AG09319 (cell line): Measurements from ENCODE around the gene SIPA1L3.
"Not testable (repeated sequence)": the region's sequence is repeated elsewhere in the genome, so short reads cannot be mapped to it uniquely, and the experiment has no call there.

Experiments
- DNase-seq: peaks from one replicate; pipeline ENCODE4 v3.0.0-alpha.2; 2010; ENCODE audit warnings: low read depth; ENCODE audit errors: extremely low read depth
- TF ChIP-seq, protein P1 (sequence below): IDR thresholded peaks from 2 replicates; pipeline ENCODE4 v1.5.1; 2011; ENCODE audit warnings: low read depth, mild to moderate bottlenecking, inconsistent platforms, low read length, moderate library complexity

The SIPA1L3 gene

DNA sequence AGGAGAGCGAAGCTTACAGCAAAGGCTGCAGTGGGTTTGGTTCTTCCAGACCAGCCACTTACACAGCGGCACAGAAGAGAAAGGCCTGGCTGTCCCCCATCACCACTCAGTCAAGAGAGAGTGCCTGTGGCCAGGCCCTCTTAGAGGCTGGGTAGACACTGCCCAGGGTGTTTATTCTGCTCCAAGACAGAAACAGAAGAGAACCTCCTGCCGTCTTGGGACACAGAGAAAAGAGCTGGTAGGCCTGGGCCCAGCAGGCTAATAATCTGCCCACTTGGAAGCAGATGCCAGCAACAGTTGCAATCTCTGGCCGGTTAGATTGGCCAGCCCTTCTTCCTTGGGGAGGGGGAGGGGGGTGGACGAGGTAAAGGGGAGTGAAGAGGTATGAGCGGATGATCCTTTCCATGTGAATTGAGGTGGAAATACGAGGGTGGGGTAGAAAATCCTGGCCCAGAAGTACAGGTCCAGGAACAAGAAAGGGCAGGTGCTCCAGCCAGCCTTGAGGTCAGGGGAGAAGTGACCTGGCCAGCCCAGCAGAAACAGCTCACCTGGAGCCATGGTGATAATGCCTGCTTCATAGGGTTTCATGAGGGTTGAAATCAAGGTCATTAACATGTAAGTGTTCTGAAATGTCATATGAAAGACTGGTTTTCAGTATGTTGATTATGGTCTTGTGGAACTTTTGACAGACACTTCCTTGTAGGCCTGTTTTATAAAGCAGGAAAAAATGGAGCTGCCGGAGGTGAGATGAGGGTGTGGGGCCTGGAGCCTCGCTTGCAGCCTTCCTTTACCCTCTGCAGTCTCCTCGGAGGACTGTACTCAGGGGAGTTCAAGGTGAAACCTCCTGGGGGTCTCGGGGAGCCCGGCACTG is 116.9 kb downstream of the SIPA1L3 start:
- TF ChIP-seq, protein P1, sequence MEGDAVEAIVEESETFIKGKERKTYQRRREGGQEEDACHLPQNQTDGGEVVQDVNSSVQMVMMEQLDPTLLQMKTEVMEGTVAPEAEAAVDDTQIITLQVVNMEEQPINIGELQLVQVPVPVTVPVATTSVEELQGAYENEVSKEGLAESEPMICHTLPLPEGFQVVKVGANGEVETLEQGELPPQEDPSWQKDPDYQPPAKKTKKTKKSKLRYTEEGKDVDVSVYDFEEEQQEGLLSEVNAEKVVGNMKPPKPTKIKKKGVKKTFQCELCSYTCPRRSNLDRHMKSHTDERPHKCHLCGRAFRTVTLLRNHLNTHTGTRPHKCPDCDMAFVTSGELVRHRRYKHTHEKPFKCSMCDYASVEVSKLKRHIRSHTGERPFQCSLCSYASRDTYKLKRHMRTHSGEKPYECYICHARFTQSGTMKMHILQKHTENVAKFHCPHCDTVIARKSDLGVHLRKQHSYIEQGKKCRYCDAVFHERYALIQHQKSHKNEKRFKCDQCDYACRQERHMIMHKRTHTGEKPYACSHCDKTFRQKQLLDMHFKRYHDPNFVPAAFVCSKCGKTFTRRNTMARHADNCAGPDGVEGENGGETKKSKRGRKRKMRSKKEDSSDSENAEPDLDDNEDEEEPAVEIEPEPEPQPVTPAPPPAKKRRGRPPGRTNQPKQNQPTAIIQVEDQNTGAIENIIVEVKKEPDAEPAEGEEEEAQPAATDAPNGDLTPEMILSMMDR: no peak
- DNase-seq: no peak

DNA sequence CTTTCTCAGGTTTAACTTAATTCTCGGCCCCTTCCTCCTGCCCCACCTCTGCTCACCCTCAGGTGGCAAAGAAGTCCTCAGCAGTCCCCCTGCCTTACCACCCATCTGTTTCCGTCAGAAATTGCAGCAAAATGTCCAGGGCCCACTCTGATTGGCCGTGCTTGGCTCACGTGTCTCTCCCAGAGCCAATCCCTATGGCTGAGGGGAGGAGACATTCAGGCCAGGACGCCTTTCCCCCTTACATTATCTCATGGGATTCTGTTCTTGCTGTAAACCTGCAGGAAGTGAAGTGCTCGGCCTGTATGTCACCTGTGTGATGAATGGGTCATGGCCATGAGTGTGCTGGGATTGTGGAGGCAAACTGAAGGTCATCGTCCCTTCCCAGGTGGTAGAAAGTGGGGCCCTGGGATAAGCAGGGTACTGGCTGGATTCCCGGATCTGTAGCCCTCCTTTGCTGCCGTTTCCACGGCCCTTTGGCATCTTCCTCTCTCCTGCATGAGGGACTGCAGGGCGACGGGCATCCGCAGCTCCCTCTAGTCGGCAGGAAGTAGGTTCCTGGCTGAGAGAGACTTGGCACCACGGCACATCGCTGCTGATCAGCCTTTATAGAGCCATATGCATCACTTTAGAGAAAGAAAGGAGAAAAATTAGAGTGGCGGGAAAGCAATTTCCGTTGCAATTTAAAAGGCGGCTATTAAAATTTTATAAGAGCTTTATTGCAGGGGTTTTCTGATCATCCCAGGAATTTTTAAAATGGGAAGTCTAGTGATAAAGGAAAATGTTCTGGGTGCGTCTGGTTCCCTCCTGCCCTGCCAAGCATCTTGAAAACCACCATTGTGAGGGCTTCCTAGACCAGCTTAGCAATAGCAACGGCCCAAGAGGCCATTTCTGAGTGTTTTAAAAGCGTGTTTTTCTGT is 118.2 kb downstream of the SIPA1L3 start:
- DNase-seq: no peak
- TF ChIP-seq, protein P1: no peak

- DNase-seq: no peak
- TF ChIP-seq, protein P1: no peak
Observed at GRCh38 chr19:38025909-38026307, 118.9 kb downstream of the SIPA1L3 start.

GRCh38 chr19:38028913-38029510 is 122.0 kb downstream of the SIPA1L3 start:
- TF ChIP-seq, protein P1: no peak
- DNase-seq: no peak

DNA sequence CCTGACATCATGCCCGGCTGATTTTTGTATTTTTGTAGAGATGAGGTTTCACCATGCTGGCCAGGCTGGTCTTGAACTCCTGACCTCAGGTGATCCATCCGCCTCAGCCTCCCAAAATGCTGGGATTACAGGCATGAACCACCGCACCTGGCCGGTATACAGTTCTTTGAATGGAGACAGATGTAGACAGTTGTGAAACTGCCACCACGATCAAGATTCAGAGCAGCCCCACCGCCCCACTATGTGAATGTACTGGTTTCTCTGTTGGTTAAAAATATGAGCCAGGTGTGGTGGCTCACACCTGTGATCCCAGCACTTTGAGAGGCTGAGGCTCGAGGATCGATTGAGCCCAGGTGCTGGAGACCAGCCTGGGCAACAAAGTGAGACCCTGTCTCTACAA is 123.0 kb downstream of the SIPA1L3 start:
- DNase-seq: not testable (repeated sequence)

DNA sequence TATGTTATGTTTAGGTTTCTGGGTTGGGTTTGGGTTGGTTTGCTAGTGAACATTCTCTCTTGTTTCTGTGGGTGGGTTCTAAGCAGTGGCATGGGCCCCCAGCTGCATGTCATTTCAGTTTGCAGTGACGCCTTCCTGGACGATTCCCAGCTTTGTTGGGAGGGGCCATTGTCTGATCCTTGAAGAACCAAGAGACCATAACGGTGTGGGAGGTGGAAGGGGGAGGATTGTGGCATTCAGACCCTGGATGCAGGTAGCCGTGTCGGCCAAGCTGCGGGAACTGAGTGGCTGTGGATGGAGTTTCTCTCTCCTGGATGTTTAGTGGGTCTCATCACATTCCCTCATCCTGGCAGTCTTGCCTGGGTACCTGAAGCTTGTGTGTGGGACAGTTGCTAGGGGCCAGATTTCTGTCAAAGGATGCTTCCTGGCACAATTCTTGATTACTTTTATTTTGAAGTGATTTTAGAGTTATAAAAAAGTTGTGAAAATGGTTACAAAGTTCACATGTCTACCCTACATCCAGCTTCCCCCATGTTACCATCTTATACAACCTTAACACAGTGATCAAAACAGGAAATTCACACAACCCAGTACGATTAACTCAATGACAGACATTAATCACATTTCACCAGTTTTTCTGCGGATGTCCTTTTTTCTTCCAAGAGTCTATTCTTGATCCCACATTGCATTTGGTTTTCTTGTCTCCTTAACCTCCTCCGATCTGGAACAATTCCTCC is 123.8 kb downstream of the SIPA1L3 start:
- no peak for DNase-seq
- TF ChIP-seq, protein P1: no peak

- TF ChIP-seq, protein P1: no peak
- no peak for DNase-seq
Observed at GRCh38 chr19:38031423-38031770, 124.4 kb downstream of the SIPA1L3 start.
